Brain microvascular endothelial cell (primary cell): ENCODE results near the gene DLG5.
A peak's percentile ranks its signal among the peaks of the same experiment; 100 is the strongest.

Experiments
- DNase-seq: peaks from one replicate; pipeline ENCODE4 v3.0.0-alpha.2; 2020
- H3K27ac ChIP-seq: fragments of 250-450 bp; sonication (Bioruptor Pico); 2 replicates; pipeline ENCODE4 v1.5.1; 2020; ENCODE audit warnings: mild to moderate bottlenecking, moderate library complexity
- H3K27me3 ChIP-seq: fragments of 250-450 bp; sonication (Bioruptor Pico); replicated peaks from 2 replicates; pipeline ENCODE4 v1.5.1; 2020; ENCODE audit warnings: mild to moderate bottlenecking
- H3K36me3 ChIP-seq: fragments of 250-450 bp; sonication (Bioruptor Pico); replicated peaks from 2 replicates; pipeline ENCODE4 v1.5.1; 2020; ENCODE audit warnings: mild to moderate bottlenecking
- H3K4me3 ChIP-seq: 2 replicates; pipeline ENCODE4 v1.5.1; 2011; ENCODE audit warnings: low read depth, mild to moderate bottlenecking, control low read depth, low read length, moderate library complexity
- CTCF ChIP-seq: IDR thresholded peaks from 2 replicates; pipeline ENCODE4 v1.5.1; 2011; ENCODE audit warnings: low read depth, mild to moderate bottlenecking, moderate library complexity, low read length, control low read depth, inconsistent platforms; ENCODE audit errors: missing control alignments
- in situ Hi-C: cut with HindIII; loops from 2 replicates; pipeline ENCODE4 v1.10.0; 2017; ENCODE audit warnings: low sequenced_read_pairs, low pct_ligation_motif_present

Gene DLG5

GRCh38 chr10:77965294-77965693 lies 38.7 kb upstream of the DLG5 start:
- H3K27ac ChIP-seq = peak overlapping the region; percentile 57
- H3K36me3 ChIP-seq = no peaks in the 10 kb centered on the region
- no peaks in the 10 kb centered on the region for H3K27me3 ChIP-seq
- H3K4me3 ChIP-seq = no peak overlapping the region
- in situ Hi-C loops = no loop called here
- peak; percentile 89 for DNase-seq
- TF ChIP-seq CTCF = no peak

GRCh38 chr10:77964811-77965210 lies 38.3 kb upstream of the DLG5 start:
- DNase-seq = no peak
- Histone ChIP-seq H3K4me3 (no peak overlapping the region), H3K27ac (peak overlapping the region; percentile 57), H3K27me3 (no peaks in the 10 kb centered on the region), H3K36me3 (no peaks in the 10 kb centered on the region)
- in situ Hi-C loops = no loop called here
- TF ChIP-seq CTCF = no peak

GRCh38 chr10:77963901-77964300 lies 37.3 kb upstream of the DLG5 start:
- Histone ChIP-seq H3K4me3 (no peak overlapping the region), H3K27me3 (no peaks in the 10 kb centered on the region), H3K27ac (no peak overlapping the region), H3K36me3 (no peaks in the 10 kb centered on the region)
- no peak for DNase-seq
- in situ Hi-C loops = no loop called here
- TF ChIP-seq CTCF = no peak

GRCh38 chr10:77962350-77963146 lies 36.0 kb upstream of the DLG5 start:
- in situ Hi-C loops = no loop called here
- Histone ChIP-seq H3K4me3 (no peak overlapping the region), H3K36me3 (no peaks in the 10 kb centered on the region), H3K27me3 (no peaks in the 10 kb centered on the region), H3K27ac (no peak overlapping the region)
- no peak for DNase-seq
- no peak for TF ChIP-seq CTCF

GRCh38 chr10:77961668-77962067 lies 35.1 kb upstream of the DLG5 start:
- no peak overlapping the region for H3K27ac ChIP-seq
- in situ Hi-C loops = no loop called here
- H3K36me3 ChIP-seq = no peaks in the 10 kb centered on the region
- H3K4me3 ChIP-seq = no peak overlapping the region
- DNase-seq = no peak
- H3K27me3 ChIP-seq = no peaks in the 10 kb centered on the region
- no peak for TF ChIP-seq CTCF

GRCh38 chr10:77960829-77961329 lies 34.3 kb upstream of the DLG5 start:
- Histone ChIP-seq H3K4me3 (no peak overlapping the region), H3K36me3 (no peaks in the 10 kb centered on the region), H3K27me3 (no peaks in the 10 kb centered on the region), H3K27ac (no peak overlapping the region)
- TF ChIP-seq CTCF = no peak
- DNase-seq = no peak
- in situ Hi-C loops = no loop called here
